NOMO-1 treated with DMSO at 0.1 percent for 48 hours (cell line): Measurements from ENCODE around the gene EPHB1.
"Not testable (repeated sequence)": the region's sequence is repeated elsewhere in the genome, so short reads cannot be mapped to it uniquely, and the experiment has no call there.

Source experiments
- DNase-seq: peaks from one replicate; lab custom pipeline; 2025; ENCODE audit not compliant: unreplicated experiment; lab: John Stamatoyannopoulos, UW

The EPHB1 gene

GRCh38 chr3:134938029-134938525 lies 143.0 kb downstream of the EPHB1 start:
- no peak for DNase-seq

GRCh38 chr3:134939978-134940377 lies 144.9 kb downstream of the EPHB1 start:
- DNase-seq, result no peak

GRCh38 chr3:134941820-134942219 lies 146.8 kb downstream of the EPHB1 start:
- no peak for DNase-seq

- no peak for DNase-seq
Measured at GRCh38 chr3:134944429-134944828, 149.4 kb downstream of the EPHB1 start.

- no peak for DNase-seq
Measured at GRCh38 chr3:134949150-134949549, 154.1 kb downstream of the EPHB1 start.

GRCh38 chr3:134952371-134952770 lies 157.3 kb downstream of the EPHB1 start:
- DNase-seq, result no peak

- no peak for DNase-seq
Measured at GRCh38 chr3:134955874-134956273, 160.8 kb downstream of the EPHB1 start.

GRCh38 chr3:134956395-134956794 lies 161.3 kb downstream of the EPHB1 start:
- DNase-seq, result no peak

GRCh38 chr3:134956844-134957243 lies 161.8 kb downstream of the EPHB1 start:
- DNase-seq, result no peak

- DNase-seq, result no peak
Measured at GRCh38 chr3:134959516-134959915, 164.5 kb downstream of the EPHB1 start.

GRCh38 chr3:134964226-134964625 lies 169.2 kb downstream of the EPHB1 start:
- no peak for DNase-seq

- no peak for DNase-seq
Measured at GRCh38 chr3:134965865-134966481, 170.9 kb downstream of the EPHB1 start.

GRCh38 chr3:134970895-134971294 lies 175.8 kb downstream of the EPHB1 start:
- no peak for DNase-seq

- no peak for DNase-seq
Measured at GRCh38 chr3:134971306-134971705, 176.2 kb downstream of the EPHB1 start.

- DNase-seq, result not testable (repeated sequence)
Measured at GRCh38 chr3:134971907-134972306, 176.8 kb downstream of the EPHB1 start.

- no peak for DNase-seq
Measured at GRCh38 chr3:134972836-134973455, 177.9 kb downstream of the EPHB1 start.

- DNase-seq, result no peak
Measured at GRCh38 chr3:134974624-134975023, 179.6 kb downstream of the EPHB1 start.

GRCh38 chr3:134976948-134977347 lies 181.9 kb downstream of the EPHB1 start:
- no peak for DNase-seq

- no peak for DNase-seq
Measured at GRCh38 chr3:134978658-134979057, 183.6 kb downstream of the EPHB1 start.

GRCh38 chr3:134985864-134986715 lies 191.0 kb downstream of the EPHB1 start:
- DNase-seq, result no peak

- DNase-seq, result no peak
Measured at GRCh38 chr3:134988666-134989065, 193.6 kb downstream of the EPHB1 start.

- no peak for DNase-seq
Measured at GRCh38 chr3:134991003-134991402, 195.9 kb downstream of the EPHB1 start.
